Posterior vena cava (tissue), 2 donors: ENCODE measurements around the gene NUFIP1. TPM values are rescaled to one million over a fixed set of nuclear protein-coding genes. Genes with fewer than 3 reads are reported as not detected.
"Not testable (repeated sequence)": the region's sequence is repeated elsewhere in the genome, so short reads cannot be mapped to it uniquely, and the experiment has no call there.

Source experiments
- DNase-seq: peaks from one replicate; pipeline ENCODE4 v3.0.0-alpha.2; 2020; ENCODE audit warnings: low spot score
- intact Hi-C, 2 donors: fragments of 100-400 bp; cut with DNase I; formaldehyde crosslinking; loops; one replicate each; pipeline versions ENCODE4 v1.14.1 to v1.14.2; 2022 to 2023
- total RNA-seq, 2 donors: library from RNA; stranded (reverse); fragmentation: NEBNext Ultra II Directional; extraction: Animal tissue kit (Norgen Biotek cat#: 25700); gene quantifications; one replicate each; pipeline ENCODE4 v1.2.1, GENCODE V29; 2021
- donor health status: DM: yes; HTN: yes; CAD: no.
- donor health status: DM: yes; HTN: yes; CAD: no.

Gene NUFIP1
- total RNA-seq, 2 donors from 2014 or later: 5.0 to 5.1 TPM

DNA sequence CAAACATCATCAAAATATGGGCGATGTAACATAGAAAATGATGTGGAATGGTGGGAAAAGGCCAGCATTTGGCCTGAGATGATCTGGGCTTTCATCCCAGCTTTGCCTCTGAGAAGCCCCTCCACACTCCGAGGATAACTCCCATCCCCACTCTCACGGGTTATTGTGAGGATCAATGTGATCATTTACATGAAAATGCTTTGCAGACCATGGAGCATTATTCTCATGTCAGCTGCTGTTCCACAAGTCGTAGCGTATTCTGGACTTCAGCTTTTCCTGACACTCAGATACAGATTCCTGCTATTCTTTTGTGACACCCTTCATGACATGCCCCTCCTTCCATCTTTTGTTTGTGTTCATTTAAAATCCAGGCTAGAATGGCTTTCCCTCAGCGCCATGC, 86.5 kb downstream of the NUFIP1 start:
- DNase-seq: no peak
- intact Hi-C loops: loop anchor here (1.0 to 10.0 kb wide), 2 partner anchors 15 to 188 kb away; no protein-coding TSS in a partner anchor

GRCh38 chr13:44899967-44900366, 89.3 kb downstream of the NUFIP1 start:
- DNase-seq: no peak
- intact Hi-C loops: loop anchor here in 1 of 2 donors (10.0 kb wide), 1 partner anchor 185 kb away; no protein-coding TSS in a partner anchor

GRCh38 chr13:44898308-44898707, 91.0 kb downstream of the NUFIP1 start:
- intact Hi-C loops: not testable (repeated sequence)

DNA sequence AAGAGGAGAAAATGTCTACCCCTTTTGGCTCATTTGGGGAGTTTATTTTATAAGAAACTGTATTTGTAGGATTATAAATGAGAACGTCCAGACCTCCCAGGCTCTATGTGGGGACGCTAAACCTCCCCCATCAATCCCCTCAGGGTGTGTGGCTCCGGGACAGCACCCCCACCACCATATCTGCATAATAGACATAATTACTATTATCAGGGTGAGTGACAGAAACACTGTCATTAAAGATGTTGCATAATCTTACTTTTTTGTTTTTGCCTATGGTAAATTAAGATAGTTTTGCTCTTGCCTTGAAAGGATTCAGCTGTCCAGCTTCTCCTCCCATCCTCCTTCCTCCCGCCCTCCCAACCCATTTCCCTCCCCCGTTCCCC, 93.3 kb downstream of the NUFIP1 start:
- intact Hi-C loops: no loop called here
- no peak for DNase-seq

More at GRCh38 chr13:44898308-44898707, 91.0 kb downstream of the NUFIP1 start:
- DNase-seq: not testable (repeated sequence)

DNA sequence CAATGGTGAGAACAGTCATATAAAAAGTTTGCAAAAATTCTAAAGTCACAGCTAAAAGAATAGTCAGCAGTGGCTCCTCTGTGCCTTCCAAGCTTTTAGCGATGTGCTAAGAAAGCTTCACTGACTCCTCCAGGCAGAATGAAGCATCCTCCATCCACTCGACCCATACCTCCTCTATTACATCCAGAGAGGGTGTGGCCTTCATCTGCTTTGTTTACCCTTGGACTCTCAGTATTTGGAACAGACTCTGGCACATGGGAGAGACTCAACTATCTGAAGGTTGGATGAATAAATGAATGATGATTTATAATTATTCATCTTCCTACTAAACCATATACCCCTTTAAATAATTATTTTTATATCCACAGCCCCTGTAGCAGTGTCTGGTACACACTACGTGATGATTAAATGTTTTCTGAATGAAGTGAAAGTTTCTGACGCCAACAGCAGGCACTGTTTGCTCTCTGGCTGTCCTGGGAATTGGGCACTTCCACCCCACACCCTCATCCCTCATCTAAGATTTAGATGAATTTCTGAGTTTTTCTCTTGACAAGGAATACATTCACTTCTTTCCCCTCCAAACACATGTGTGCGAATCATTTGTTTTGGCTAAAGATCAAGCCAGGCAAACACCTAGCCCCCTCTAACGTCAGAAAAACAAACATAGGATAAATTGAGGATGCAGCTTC, 93.9 kb downstream of the NUFIP1 start:
- no peak for DNase-seq
- intact Hi-C loops: no loop called here

- intact Hi-C loops: no loop called here
- no peak for DNase-seq
Measured at GRCh38 chr13:44894001-44894770, 95.1 kb downstream of the NUFIP1 start.

Other genes with a start within 250 kb of the NUFIP1 start
- 10 to 100 TPM; 22.2 to 23.1 TPM for gene GPALPP1, start 67 bp upstream of the NUFIP1 start, total RNA-seq
- gene GTF2F2, start 131.0 kb upstream of the NUFIP1 start, total RNA-seq: 10 to 100 TPM; 13.0 to 15.9 TPM
- under 1 TPM in 1 of 2 donors, not detected in 1; 0.23 TPM for gene KCTD4, start 211.6 kb upstream of the NUFIP1 start, total RNA-seq